HG02763 (cell line): ENCODE measurements around the gene FAT1.

ENCODE experiments used
- ATAC-seq: cut with Tn5 transposase; IDR thresholded peaks from one replicate; pipeline ENCODE4 v1.9.1; 2021; ENCODE audit warnings: mild to moderate bottlenecking, moderate library complexity; ENCODE audit not compliant: unreplicated experiment

Gene FAT1

DNA sequence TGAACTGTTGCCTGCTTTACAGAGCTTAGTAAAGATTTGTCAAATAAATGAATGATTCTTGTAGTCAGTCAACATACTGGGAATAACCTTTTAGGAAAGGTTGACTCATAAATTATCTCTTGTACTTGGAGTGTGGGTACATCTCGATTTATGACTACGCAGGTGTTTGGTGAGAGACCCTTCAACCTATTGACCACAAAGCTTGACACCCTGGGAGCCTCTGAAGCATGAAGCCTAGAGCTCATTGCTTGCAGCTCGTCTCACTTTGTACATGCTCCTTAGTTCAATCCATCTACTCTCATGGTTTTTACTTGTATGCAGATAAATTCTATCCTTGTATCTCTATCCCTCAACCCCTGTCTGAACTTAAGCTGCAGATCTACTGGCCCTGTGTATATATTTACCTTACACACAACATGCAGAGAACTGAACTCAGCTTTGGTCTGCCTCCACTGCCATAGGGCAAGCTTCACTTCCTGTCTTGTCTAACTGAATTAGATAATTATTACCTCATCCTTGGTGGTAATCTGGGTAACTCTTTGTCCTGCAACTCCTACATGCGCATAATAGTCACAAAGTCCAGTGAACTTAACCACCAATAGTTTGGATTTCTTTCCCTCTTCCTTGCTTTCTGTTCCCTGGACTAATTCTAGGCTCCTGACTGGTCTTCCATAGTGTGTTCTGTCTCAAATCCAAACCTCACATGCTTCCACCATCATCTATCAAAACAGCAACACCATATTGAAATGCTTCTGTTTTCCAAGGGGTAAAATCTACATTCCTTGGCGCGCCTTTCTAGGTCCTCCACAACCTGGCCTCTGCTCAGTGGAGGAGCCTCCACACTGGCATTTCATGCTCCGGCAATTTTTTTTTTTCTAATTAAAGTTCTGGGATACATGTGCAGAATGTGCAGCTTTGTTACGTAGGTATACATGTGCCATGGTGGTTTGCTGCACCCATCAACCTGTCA, 32.2 kb upstream of the FAT1 start:
- ATAC-seq = no peak

DNA sequence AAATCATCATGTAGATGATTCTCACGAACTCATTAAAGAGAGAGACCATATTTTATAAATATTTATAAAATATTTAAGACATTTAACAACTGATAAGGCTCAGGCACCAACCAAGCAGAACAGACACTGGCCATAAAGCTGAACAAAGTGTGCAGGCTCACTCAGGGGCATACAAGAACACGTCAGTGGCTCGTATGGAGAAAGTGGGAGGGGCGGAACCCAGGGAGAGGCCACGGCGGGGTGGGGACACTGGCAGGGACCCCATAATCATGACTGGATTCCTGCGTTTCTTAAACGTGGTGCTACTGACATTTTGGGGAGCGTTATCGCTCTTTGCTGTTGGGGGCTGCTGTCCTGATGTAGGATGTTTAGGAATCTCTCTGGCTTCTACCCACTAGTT, 31.3 kb upstream of the FAT1 start:
- no peak for ATAC-seq

DNA sequence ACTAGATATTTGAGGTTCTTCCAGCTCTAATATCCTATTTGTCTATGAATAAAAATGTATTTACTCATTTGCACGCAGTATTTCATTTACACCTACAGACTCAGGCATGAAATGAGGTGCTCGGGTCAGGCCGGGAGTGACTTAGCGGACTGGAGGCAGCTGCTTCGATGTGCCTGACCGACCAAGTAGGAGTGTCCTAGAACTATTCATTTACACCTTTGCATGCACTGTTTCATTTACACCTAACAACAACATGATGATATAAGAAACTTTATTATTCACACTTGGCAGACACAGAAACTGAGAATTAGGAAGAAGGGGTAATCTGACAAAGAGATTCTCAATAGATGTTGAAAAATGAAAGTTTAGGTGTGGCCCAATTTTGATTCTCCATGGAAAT, 28.7 kb upstream of the FAT1 start:
- ATAC-seq = no peak

DNA sequence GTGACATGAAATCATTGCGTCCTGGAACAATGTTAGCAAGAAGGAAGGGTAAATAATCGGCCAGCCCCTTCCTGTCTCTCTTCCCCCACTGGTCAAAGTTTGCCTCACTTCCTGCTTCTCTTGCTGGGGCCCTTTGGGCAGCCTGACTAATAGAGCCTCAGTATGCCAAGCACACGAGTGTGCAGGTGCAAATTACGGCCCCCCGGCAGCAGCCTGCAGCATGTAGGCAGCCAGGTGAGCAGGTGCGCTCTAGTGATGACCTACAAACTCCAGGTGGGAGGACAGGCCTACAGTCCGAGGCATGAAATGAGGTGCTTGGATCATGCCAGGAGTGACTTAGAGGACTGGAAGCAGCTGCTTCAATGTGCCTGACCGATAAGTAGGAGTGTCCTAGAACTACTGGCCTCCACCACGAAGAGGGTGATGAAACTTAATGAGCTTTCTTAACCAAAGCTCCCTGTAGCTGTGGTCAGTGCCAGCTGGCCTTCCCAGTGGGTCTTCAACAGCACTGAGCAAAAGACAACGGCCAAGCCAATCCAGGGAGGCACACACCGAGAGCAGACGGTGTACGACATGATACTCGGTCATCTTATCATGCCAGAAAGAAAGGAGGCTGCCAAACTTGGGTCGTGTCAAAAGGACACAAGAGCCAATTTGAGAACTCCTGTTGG, 26.1 kb upstream of the FAT1 start:
- no peak for ATAC-seq

DNA sequence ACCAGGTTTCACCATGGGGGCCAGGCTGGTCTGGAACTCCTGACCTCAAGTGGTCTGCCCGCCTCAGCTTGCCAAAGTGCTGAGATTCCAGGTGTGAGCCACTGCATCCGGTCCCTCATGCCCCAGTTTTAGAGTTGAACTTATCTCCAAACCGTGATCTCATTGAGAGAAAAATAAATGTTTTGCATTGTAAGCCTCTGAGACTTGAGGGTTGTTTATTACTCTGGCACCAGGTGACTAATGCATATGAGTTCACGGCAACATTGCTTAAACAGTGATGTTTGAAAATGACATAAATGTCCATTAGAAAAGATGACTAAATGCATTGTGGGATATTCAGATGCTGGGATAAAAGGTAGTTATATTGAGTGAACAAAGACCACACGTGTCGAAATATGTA, 22.9 kb upstream of the FAT1 start:
- ATAC-seq = no peak

DNA sequence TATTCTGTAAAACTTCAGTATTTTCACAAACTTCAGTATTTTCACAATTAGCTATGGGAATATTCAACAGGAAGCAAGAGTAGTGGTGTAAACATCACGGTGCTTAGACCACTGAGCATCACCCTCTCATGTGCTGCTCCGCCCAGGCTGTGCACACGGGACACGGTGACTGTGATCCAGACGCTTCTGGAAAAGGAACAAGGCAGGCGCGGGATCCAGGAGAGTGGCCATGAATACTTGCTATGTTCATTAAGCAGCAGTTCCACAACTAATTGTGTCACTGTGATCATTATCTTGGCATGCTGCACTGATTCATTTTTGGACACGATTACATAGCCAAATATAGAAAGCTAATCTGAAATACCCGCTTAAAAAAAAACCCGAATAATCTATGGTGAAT, 19.6 kb upstream of the FAT1 start:
- ATAC-seq = no peak

DNA sequence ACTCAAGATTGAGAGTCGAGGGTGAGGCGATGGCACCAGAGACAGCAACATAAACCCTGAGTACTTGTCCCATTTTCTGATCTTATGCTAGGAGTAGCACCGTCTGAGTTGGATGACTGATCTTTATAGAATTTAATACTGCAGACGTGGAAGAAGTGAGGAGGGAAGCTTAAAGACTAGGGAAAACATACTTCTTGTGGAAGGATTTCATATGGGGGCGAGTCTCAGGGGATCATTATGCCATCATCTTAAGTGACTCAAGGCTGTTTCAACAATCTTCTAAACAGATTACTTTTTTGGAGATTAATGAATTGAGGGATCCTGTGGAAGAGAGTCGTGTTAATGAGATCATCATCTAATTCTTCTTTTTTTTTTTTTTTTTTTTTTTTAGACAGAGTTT, 17.2 kb upstream of the FAT1 start:
- ATAC-seq = no peak

DNA sequence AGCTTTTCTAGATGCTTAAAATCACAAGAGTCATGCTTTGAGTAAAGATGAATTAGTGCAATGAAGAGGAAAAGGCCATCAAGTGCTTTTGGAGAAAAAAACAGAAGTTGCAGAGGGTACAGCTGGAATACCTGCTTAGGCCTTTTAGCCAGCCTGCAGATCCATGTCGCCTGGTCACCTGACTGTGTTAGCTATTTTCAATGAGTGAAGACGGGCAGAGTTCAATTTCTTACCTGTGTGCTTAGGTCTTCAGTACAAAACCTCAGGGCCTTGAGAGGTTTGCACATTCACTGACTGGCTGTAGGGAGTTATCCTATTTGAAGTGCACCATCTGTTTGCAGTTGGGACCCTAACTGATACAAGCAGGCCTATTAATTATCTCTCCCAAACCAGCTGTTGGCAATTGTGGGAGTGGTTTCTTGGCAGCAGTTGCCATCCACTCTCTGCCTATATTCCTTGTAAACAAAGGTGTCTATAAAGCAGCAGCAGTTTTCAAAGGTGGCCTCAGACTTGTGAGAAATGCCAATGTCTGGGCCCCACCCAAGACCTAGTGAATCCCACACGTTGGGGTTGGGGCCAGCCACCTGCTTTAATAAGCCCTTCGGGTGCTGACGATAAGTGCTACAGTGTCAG, 16.3 kb upstream of the FAT1 start:
- no peak for ATAC-seq

DNA sequence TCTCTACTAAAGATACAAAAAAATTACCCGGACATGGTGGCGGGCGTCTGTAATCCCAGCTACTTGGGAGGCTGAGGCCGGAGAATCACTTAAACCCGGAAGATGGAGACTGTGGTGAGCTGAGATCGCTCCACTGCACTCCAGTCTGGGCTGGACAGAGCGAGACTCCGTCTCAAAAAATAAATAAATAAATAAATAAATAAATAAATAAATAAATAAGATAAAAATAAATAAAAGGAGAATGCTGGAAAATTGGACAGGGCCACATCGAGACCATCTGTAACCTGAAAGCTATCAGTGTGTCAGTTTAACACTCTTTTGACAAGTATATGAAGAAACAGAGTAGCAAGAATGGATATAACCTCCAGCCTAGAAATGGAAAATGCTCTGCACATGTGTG, 15.7 kb upstream of the FAT1 start:
- ATAC-seq = no peak

DNA sequence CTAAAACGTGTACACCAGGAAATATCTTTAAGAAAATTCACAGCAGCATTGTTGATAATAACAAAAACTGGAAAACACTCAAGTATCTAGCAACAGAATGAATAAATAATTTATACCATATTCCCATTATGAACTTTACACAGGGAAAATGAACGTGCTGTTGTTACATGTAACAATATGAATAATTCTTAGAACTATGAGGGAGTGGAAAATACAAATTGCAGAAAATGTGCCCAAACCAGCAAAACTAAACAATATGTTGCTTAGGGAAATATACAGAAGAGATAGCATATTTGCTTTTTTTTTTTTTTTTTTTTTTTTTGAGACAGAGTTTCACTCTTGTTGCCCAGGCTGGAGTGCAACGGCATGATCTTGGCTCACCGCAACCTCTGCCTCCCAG, 14.8 kb upstream of the FAT1 start:
- ATAC-seq = no peak

DNA sequence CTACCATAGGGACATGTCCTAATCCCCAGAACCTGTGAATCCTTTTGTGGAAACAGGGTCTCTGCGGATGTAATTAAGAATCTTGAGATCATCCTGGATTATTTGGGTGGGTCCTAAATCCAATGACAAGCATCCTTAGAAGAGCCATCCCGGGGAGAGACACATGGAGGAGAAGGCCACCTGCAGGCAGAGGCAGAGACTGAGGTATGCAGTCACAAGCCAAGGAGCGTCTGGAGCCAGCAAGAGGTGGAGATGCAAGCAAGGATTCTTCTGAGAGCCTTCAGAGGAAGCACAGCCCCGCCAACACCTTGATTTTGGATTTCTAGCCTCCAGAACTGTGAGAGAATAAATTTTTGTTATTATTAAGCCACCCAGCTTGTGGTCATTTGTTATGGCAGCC, 13.8 kb upstream of the FAT1 start:
- no peak for ATAC-seq

DNA sequence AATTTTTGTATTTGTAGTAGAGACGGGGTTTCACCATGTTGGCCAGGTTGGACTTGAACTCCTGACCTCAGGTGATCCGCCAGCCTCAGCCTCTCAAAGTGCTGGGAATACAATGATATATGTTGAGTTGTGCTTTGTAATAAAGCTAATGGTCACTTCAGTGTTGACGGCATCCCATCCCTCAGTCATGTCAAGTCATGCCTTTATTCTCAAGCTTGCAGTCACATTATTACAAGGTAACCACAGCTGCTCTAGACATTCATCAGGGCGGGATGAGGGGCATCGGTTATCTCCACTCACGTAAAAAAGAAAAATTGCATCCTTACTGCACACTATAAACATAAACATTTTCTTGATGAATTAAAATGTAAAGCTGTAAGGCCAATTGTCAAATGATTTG, 12.8 kb upstream of the FAT1 start:
- ATAC-seq = no peak

DNA sequence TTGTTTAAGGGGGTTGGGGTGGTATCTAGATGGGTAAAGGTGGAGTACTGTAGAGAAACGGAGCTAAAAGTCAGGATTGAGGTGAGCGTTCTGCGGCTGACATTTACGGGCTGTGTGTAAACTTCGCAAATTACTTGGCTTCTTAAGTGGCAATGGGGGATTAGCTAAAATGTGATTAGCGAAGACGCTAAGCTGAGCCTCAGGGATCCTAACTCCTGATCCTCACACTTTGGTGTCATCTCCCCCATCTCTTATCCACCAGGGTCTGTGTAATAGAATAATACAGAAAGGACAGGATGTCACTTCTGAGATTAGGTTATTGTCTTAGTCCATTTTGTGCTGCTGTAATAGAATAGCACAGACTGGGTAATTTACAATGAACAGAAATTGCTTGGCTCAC, 10.6 kb upstream of the FAT1 start:
- ATAC-seq = no peak

DNA sequence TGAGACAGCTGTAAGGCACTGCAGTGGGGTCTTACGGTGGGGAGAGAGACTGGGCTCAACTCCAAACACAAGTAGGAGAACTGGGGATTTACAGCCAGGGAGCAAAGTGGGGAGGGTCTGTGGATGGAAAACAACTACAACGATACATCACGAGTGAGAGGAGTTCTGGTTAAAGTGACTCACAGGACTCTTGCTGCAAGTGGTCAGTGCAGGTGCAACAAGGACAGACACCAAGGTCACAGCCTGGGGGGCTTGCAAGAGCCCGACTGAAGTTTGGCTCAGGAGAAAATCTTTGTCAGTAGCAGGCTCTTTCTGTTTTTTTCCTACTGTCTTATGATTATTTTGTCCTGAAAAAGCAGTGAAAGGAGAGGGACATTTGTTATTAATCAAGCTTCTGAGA, 10.1 kb upstream of the FAT1 start:
- no peak for ATAC-seq

DNA sequence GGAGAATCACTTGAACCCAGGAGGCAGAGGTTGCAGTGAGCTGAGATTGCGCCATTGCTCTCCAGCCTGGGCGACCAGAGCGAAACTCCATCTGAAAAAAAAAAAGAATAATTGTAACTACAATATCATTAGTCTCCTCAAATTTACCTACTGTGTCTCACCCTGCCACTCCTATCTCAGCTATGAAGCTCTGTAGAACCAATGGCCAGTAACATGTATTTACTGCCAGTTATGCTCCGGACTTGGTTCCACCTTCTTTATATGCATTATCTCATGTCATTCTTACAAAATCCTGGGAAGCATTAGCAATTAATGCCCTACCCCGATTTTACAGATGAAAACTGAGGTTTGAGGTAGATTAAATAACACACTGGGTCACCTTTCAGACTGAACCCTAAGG, 7.0 kb upstream of the FAT1 start:
- no peak for ATAC-seq

DNA sequence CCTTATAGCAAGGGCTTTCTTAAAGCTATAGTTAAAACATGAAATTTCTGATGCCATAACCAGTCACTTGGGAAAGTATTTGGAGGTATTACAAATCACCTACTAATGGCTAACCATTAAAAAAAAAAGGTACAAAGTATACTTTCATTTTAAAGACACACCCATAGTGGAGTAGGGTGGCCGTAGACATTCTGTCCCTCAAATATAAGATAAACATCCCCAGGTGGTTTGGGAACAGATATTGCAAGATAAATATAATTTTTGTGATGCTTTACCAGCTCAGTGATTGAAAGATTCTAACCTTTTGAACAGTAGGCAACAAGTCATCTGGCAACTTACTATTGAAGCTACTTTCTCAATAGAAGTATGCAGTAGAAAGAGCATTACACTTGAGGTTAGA, 6.2 kb upstream of the FAT1 start:
- ATAC-seq = no peak

DNA sequence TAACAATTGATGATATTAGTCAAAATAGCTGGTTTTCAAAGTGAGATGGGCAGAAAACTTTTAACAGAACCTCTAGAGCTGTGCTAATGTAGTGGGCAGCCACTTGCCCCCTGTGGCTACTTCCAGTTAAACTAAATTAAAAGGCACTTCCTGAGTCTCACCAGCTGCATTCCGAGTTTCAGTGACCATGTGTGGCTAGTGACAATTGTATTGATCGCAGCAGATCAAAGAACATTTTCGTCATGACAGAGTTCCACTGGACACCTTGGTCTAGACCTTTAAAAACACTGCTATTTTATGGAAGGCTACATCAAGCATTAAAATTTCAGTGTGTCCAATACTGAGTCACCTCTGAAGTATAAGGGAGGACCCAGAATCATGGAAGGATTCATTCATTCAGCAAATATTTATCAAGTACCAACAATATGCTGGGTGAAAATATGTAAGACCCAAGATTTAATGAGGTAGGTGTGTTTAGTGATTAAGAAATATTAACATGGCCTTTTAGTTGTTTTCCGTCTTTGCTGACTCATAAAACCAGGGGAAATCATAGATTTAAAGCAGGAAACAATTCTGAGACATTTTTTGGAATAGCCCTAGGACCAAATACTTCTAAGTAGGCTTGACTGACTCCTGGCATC, 5.1 kb upstream of the FAT1 start:
- no peak for ATAC-seq

DNA sequence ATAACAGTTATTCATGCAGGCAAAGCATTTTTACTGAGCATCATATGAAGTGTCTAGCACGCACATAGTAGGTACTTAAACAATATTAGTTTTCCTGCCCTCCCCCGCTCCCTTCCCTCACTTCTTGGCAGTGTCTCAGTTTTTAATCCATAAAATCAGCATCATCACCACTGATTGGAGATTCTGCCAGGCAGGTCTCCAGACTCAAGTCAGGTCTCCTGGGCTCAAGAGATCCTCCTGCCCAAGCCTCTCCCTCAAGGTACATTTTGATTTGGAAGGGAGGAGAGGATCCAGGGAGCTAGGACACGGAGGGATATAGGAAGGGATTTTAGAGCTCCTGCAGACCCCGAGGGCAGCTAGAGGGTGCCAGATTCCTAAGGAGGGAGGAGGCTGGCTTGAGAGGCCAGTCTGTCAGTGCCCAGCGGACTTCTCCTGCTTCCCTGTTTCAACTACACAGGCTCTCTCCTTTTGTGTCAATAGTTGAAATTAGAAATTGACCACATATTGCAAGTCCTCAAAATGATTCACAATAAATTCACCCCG, 4.4 kb upstream of the FAT1 start:
- ATAC-seq = no peak

DNA sequence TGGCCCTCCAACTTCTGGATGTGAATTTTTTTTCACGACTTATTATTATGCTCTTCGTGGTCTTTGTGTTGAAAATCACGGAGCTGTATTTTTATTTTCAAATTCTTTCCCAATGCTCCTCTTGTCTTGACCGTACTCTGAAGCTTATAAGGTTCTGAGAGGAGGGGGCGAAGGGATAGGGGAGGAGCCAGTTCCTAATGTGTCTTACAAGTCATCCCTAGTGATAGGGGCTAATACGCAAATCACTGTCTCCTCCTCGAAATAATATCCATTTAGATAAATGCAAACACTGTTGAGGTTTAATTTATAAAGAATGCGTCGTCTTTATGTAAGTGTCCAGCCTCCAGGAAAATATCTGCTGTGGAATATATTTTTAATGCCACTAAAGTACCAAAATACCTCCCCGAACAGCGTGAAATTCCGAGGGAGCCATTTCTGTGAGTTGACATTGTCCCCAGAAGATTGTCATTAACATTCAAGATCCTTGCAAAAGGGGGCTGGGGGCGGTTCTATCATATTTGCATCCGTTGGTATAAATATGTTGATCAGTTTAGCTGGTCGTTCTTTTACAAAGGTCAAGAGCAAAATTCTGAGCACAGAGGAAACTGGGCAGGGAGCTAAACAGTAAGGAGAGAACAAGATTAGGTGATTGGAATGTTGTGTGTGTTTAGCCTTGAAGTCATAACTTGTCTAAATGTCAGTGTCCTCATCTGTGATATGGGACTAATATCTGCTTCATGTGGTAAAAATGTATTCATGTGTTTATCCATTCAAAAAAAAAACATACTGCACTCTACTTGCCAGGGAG, 3.7 kb upstream of the FAT1 start:
- ATAC-seq = no peak

DNA sequence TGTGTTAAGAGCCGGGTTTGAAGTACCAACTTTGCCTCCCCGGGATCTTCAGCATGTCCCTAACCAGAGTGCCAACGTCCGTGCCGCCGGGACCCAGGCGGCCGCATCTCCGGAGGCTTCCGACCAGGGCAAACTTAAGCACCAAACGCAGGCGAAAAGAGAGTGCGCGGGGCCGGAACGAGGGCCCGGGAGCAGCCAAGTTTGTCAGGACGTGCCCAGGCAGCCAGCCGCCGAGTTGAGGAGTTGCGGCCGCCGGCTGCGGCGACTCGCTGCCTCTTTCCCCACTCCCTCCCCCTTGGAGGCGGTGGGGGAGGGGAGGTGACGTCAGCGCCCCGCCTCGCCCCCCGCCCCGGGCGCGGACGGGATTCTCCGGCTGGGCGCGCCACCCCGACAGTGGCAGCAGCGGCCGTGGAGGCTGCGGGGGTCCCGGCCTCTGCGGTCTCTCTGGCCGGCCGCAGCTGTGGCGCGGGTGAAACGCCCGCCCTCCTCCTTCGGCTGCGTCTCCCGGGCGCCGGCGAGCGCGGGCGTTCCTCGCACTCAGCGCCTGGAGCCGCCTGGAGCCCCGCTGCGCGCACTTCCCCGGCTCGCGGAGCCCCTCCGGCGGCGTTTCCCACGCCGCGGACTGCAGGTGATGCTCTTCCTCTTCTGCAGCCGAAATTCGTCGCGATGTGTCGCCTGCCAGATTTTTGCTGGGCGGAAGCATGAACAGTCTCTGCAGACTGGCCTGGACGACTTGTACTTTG, 2.9 kb upstream of the FAT1 start:
- ATAC-seq = no peak
